H9 (cell line): Measurements from ENCODE around the gene VDAC2. TPM values are rescaled to one million over a fixed set of nuclear protein-coding genes. Genes with fewer than 3 reads are reported as not detected.

Source experiments
- DNase-seq: peaks from one replicate; pipeline ENCODE4 v3.0.0-alpha.2; 2017
- H2AFZ ChIP-seq: one replicate; pipeline ENCODE4 v1.6.1; 2013; ENCODE audit warnings: mild to moderate bottlenecking, low read length, control low read depth, moderate library complexity
- H2AK5ac ChIP-seq: 2 replicates; pipeline ENCODE4 v1.6.1; 2013; ENCODE audit warnings: low read length, control low read depth, mixed read lengths; ENCODE audit not compliant: insufficient read length
- H2BK120ac ChIP-seq: one replicate; pipeline ENCODE4 v1.6.1; 2013; ENCODE audit warnings: low read depth, mild to moderate bottlenecking, low read length, control low read depth, inconsistent platforms; ENCODE audit not compliant: poor library complexity, severe bottlenecking
- H2BK12ac ChIP-seq: 2 replicates; pipeline ENCODE4 v1.6.1; 2013; ENCODE audit warnings: low read length, control low read depth, mixed read lengths, low read depth; ENCODE audit not compliant: insufficient read length
- H2BK15ac ChIP-seq: 2 replicates; pipeline ENCODE4 v1.6.1; 2013; ENCODE audit warnings: low read depth, low read length, control low read depth
- H2BK20ac ChIP-seq: one replicate; pipeline ENCODE4 v1.6.1; 2013; ENCODE audit warnings: low read depth, mild to moderate bottlenecking, low read length, control low read depth, inconsistent platforms; ENCODE audit not compliant: poor library complexity, severe bottlenecking
- H2BK5ac ChIP-seq: 2 replicates; pipeline ENCODE4 v1.6.1; 2013; ENCODE audit warnings: low read length, control low read depth, mixed read lengths; ENCODE audit not compliant: insufficient read length
- H3K14ac ChIP-seq: 2 replicates; pipeline ENCODE4 v1.6.1; 2013; ENCODE audit warnings: low read length, control low read depth; ENCODE audit not compliant: insufficient read depth
- H3K18ac ChIP-seq: 2 replicates; pipeline ENCODE4 v1.6.1; 2013; ENCODE audit warnings: low read depth, mild to moderate bottlenecking, mixed read lengths, low read length, control low read depth; ENCODE audit not compliant: insufficient read length
- H3K23ac ChIP-seq: 2 replicates; pipeline ENCODE4 v1.6.1; 2013; ENCODE audit warnings: low read length, control low read depth, mixed read lengths, low read depth; ENCODE audit not compliant: insufficient read length
- H3K23me2 ChIP-seq: 2 replicates; pipeline ENCODE4 v1.6.1; 2013; ENCODE audit warnings: low read depth, mild to moderate bottlenecking, mixed read lengths, low read length, control low read depth; ENCODE audit not compliant: insufficient read length, poor library complexity, severe bottlenecking
- H3K27ac ChIP-seq: 2 replicates; pipeline ENCODE4 v1.5.1; 2013; ENCODE audit warnings: low read length, control low read depth, mixed read lengths, low read depth; ENCODE audit not compliant: insufficient read length
- H3K27me3 ChIP-seq: 2 replicates; pipeline ENCODE4 v1.6.1; 2013; ENCODE audit warnings: low read length, control low read depth, inconsistent platforms; ENCODE audit not compliant: insufficient read depth
- H3K4ac ChIP-seq: 2 replicates; pipeline ENCODE4 v1.6.1; 2013; ENCODE audit warnings: low read depth, mild to moderate bottlenecking, control low read depth, inconsistent platforms, low read length, moderate library complexity
- H3K4me1 ChIP-seq: 2 replicates; pipeline ENCODE4 v1.6.1; 2013; ENCODE audit warnings: low read length, control low read depth, inconsistent platforms; ENCODE audit not compliant: insufficient read depth
- H3K4me2 ChIP-seq: 2 replicates; pipeline ENCODE4 v1.6.1; 2013; ENCODE audit warnings: low read length, control low read depth, mixed read lengths; ENCODE audit not compliant: insufficient read length, insufficient read depth
- H3K56ac ChIP-seq: 2 replicates; pipeline ENCODE4 v1.6.1; 2013; ENCODE audit warnings: low read depth, mild to moderate bottlenecking, mixed read lengths, low read length, control low read depth; ENCODE audit not compliant: insufficient read length
- H3K79me1 ChIP-seq: 2 replicates; pipeline ENCODE4 v1.6.1; 2013; ENCODE audit warnings: low read depth, mild to moderate bottlenecking, moderate library complexity, low read length, control low read depth, inconsistent platforms; ENCODE audit not compliant: insufficient read depth, poor library complexity, severe bottlenecking
- H3K79me2 ChIP-seq: 2 replicates; pipeline ENCODE4 v1.6.1; 2013; ENCODE audit warnings: low read length, control low read depth, inconsistent platforms; ENCODE audit not compliant: insufficient read depth
- H3K9ac ChIP-seq: 2 replicates; pipeline ENCODE4 v1.6.1; 2013; ENCODE audit warnings: low read length, control low read depth, mixed read lengths; ENCODE audit not compliant: insufficient read length; ENCODE audit errors: extremely low read depth
- H3K9me3 ChIP-seq: one replicate; pipeline ENCODE4 v1.6.1; 2013; ENCODE audit warnings: low read depth, low read length, inconsistent platforms; ENCODE audit not compliant: control insufficient read depth
- H3T11ph ChIP-seq: one replicate; pipeline ENCODE4 v1.6.1; 2013; ENCODE audit warnings: mild to moderate bottlenecking, low read length, control low read depth, inconsistent platforms
- H4K20me1 ChIP-seq: one replicate; pipeline ENCODE4 v1.6.1; 2013; ENCODE audit not compliant: control insufficient read depth, insufficient read length, insufficient read depth
- H4K5ac ChIP-seq: 2 replicates; pipeline ENCODE4 v1.6.1; 2013; ENCODE audit warnings: low read depth, mild to moderate bottlenecking, mixed read lengths, low read length, control low read depth; ENCODE audit not compliant: insufficient read length
- H4K8ac ChIP-seq: replicated peaks from 2 replicates; pipeline ENCODE4 v1.6.1; 2013; ENCODE audit warnings: low read length, control low read depth, mixed read lengths, low read depth; ENCODE audit not compliant: insufficient read length
- H4K91ac ChIP-seq: 2 replicates; pipeline ENCODE4 v1.6.1; 2013; ENCODE audit warnings: low read depth, mild to moderate bottlenecking, moderate library complexity, mixed read lengths, low read length, control low read depth; ENCODE audit not compliant: insufficient read length
- H3K27ac Mint-ChIP-seq, 3 experiments: 2 replicates in 2 of 3; 3 replicates in 1 of 3; pipeline ENCODE4 v1.8.0; 2020 to 2021; ENCODE audit warnings: mixed read lengths in 3 of 3, mild to moderate bottlenecking in 1 of 3, moderate library complexity in 1 of 3
- H3K27me3 Mint-ChIP-seq: 2 replicates; pipeline ENCODE4 v1.8.0; 2021; ENCODE audit warnings: low read depth, mild to moderate bottlenecking, moderate library complexity, mixed read lengths
- H3K36me3 Mint-ChIP-seq, 3 experiments: 2 replicates in 2 of 3; 3 replicates in 1 of 3; pipeline ENCODE4 v1.8.0; 2020 to 2021; ENCODE audit warnings: low read depth in 3 of 3, mixed read lengths in 3 of 3; ENCODE audit not compliant: insufficient read depth in 1 of 3
- H3K4me1 Mint-ChIP-seq, 2 experiments: 2 replicates each; pipeline ENCODE4 v1.8.0; 2020; ENCODE audit warnings: mixed read lengths in 2 of 2
- H3K4me3 Mint-ChIP-seq, 2 experiments: 2 replicates in 1 of 2; 3 replicates in 1 of 2; pipeline ENCODE4 v1.8.0; 2020 to 2021; ENCODE audit warnings: mild to moderate bottlenecking in 2 of 2, mixed read lengths in 2 of 2, moderate library complexity in 1 of 2
- H3K9me3 Mint-ChIP-seq, 2 experiments: 2 replicates in 1 of 2; 3 replicates in 1 of 2; pipeline ENCODE4 v1.8.0; 2020; ENCODE audit warnings: mild to moderate bottlenecking in 2 of 2, mixed read lengths in 2 of 2, moderate library complexity in 1 of 2
- WGBS: extraction: QIAGEN DNeasy Blood & Tissue Kit; methylation state at CpG from one replicate; pipeline ENCODE4 v1.1.7; 2013; ENCODE audit warnings: missing lambda C conversion rate, low lambda C conversion rate, mixed read lengths; ENCODE audit not compliant: insufficient read length; ENCODE audit errors: extremely low coverage; 5-methylcytosine and 5-hydroxymethylcytosine counted together
- total RNA-seq: library from RNA; stranded (reverse); gene quantifications from 2 replicates; pipeline ENCODE4 v1.2.1, GENCODE V29; 2021
- TF ChIP-seq, protein P1 (sequence below): fragments of 200-600 bp; sonication (generic); conservative IDR thresholded peaks from 3 replicates; pipeline ENCODE4 v1.8.0; 2021; ENCODE audit warnings: antibody characterized with exemption, mild to moderate bottlenecking

The VDAC2 gene
- total RNA-seq, 1 experiment from 2014 or later, result 271 TPM

DNA sequence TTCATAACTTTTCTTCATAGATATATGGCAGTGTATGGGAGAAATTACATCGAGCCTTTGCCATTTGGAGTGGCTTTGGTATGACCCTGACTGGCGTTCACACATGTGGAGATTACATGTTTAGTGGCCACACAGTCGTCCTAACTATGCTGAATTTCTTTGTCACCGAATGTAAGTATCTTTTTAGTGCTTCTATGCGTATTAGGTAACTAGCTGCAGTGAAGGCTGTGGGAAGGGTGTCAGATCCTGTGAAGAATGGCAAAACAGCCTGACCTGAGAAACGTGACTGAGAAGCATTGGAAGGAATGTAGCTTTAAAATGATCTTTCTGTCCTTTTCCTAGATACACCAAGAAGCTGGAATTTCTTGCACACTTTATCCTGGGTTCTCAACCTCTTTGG, 34.5 kb upstream of the VDAC2 start:
- Mint-ChIP-seq H3K27me3 (no peaks in the 10 kb centered on the region), H3K27ac (no peak overlapping the region; a peak in 2 of 7 replicates), H3K9me3 (no peaks in the 10 kb centered on the region), H3K36me3 (peaks cover 0 to 10% (median 0%) of the 10 kb centered on the region in 3 experiments; a peak in 3 of 7 replicates), H3K4me1 (no peaks in the 10 kb centered on the region), H3K4me3 (no peak overlapping the region)
- Histone ChIP-seq H3K79me2 (no peaks in the 10 kb centered on the region), H3K4me1 (no peaks in the 10 kb centered on the region), H4K20me1 (no peaks in the 10 kb centered on the region), H4K5ac (no peak overlapping the region), H3K14ac (no peak overlapping the region), H2BK20ac (no peak overlapping the region), H3K79me1 (no peaks in the 10 kb centered on the region), H2BK15ac (no peak overlapping the region), H3K9ac (no peak overlapping the region), H3K23me2 (no peaks in the 10 kb centered on the region), H4K91ac (no peak overlapping the region), H2AFZ (no peak overlapping the region), H3K27me3 (no peaks in the 10 kb centered on the region), H3K18ac (no peak overlapping the region), H3K4ac (no peak overlapping the region), H3K23ac (no peak overlapping the region), H4K8ac (no peak overlapping the region), H3K4me2 (no peak overlapping the region), H2AK5ac (no peak overlapping the region), H2BK120ac (no peak overlapping the region), H3K9me3 (no peaks in the 10 kb centered on the region), H3K56ac (no peak overlapping the region), H3K27ac (no peak overlapping the region), H2BK5ac (no peak overlapping the region), H3T11ph (no peak overlapping the region), H2BK12ac (no peak overlapping the region)
- DNase-seq, result no peak
- TF ChIP-seq, protein P1, sequence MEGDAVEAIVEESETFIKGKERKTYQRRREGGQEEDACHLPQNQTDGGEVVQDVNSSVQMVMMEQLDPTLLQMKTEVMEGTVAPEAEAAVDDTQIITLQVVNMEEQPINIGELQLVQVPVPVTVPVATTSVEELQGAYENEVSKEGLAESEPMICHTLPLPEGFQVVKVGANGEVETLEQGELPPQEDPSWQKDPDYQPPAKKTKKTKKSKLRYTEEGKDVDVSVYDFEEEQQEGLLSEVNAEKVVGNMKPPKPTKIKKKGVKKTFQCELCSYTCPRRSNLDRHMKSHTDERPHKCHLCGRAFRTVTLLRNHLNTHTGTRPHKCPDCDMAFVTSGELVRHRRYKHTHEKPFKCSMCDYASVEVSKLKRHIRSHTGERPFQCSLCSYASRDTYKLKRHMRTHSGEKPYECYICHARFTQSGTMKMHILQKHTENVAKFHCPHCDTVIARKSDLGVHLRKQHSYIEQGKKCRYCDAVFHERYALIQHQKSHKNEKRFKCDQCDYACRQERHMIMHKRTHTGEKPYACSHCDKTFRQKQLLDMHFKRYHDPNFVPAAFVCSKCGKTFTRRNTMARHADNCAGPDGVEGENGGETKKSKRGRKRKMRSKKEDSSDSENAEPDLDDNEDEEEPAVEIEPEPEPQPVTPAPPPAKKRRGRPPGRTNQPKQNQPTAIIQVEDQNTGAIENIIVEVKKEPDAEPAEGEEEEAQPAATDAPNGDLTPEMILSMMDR, result no peak
- no CpG with 5 or more reads among the region's 6 CpGs for WGBS
